H1 (cell line): ENCODE results near the gene VWA3B. TPM values are rescaled to one million over a fixed set of nuclear protein-coding genes. Genes with fewer than 3 reads are reported as not detected.

ENCODE experiments used
- CTBP2 ChIP-seq: IDR thresholded peaks from 2 replicates; pipeline ENCODE4 v1.7.0; 2011; ENCODE audit warnings: borderline replicate concordance, mild to moderate bottlenecking, moderate library complexity, mixed read lengths, low read length; ENCODE audit not compliant: insufficient read depth, insufficient read length
- POLR2AphosphoS5 ChIP-seq: IDR thresholded peaks from 2 replicates; pipeline ENCODE4 v1.6.1; 2011; ENCODE audit warnings: low read depth, low read length
- polyA plus RNA-seq, 7 experiments: library from polyadenylated mRNA; depleted of rRNA in 3 of 7; stranded (reverse) in 5 of 7; unstranded in 2 of 7; fragments of >200 nt in 5 of 7; fragments of 200-250 nt in 2 of 7; gene quantifications; 1 replicate in 5 of 7; 2 replicates in 1 of 7; 4 replicates in 1 of 7; pipeline versions ENCODE4 v1.2.1 to v1.2.3, GENCODE V29; 2011 to 2013; ENCODE audit warnings: missing spikeins in 2 of 7, mixed read lengths in 2 of 7
- total RNA-seq: library from RNA; stranded (reverse); fragmentation: NEBNext Ultra II Directional; extraction: Animal tissue kit (Norgen Biotek cat#: 25700); gene quantifications from 2 replicates; pipeline ENCODE4 v1.2.1, GENCODE V29; 2021

Gene VWA3B
- total and polyA plus RNA-seq, 2 of the 8 experiments (the other 6 are each of a cell fraction or from before 2014, with no cell fraction given) = not detected

DNA sequence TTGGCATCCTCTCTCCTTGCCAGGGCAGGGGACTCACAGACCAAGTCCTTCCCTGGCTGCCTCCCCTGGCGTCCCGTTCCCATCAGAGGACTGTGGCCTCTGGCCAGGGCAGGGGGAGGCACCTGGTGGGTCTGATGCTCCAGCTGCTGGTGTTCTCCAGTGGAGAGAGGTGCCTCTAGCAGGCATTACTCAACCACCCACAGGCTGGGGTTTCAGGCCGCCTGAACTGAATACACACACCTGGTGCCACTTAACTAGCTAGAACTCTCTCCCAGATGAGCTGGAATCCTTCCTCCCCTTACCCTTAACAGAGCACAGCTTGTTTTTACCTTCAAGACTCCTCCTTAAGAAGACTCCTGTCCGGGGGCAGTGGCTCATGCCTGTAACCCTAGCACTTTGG lies 221.6 kb downstream of the VWA3B start (continued):
- TF ChIP-seq CTBP2 (no peak), POLR2AphosphoS5 (no peak)
- TF ChIP-seq, all 59 proteins: peak for 0
